Lung microvascular endothelial cell (primary cell): ENCODE results near the gene EIF1AD. TPM values are rescaled to one million over a fixed set of nuclear protein-coding genes. Genes with fewer than 3 reads are reported as not detected.

Experiments used
- DNase-seq, 2 donors: peaks; one replicate each; pipeline versions ENCODE4 v3.0.0 to v3.0.0-alpha.2; 2010; ENCODE audit warnings: low read depth in 2 of 2
- total RNA-seq: library from RNA; depleted of rRNA; stranded (reverse); fragments of >200 nt; gene quantifications from 2 replicates; pipeline ENCODE4 v1.2.1, GENCODE V29; 2014

Gene EIF1AD
- total RNA-seq, 1 donor from 2014 or later, result 21.8 TPM

DNA sequence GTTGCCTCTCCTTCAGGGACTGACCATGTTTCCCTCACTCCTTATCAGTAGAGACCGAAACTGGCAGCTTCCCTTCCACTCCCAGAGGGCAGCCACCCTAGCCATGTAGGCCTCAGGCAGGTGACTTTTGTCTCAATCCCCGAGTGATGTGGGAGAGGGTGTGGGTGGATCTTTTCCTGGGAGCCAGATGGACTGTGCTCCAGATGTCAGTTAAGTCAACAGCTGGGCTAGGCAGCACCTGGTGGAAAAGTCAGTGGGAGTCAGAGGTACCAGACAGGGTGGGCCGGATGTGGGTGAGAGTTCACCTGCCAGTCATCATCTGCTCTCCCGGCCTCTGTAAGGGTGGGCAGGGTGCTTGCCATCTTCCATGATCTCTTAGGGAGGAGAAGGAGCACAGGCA, 2.2 kb upstream of the EIF1AD start:
- DNase-seq, result no peak

GRCh38 chr11:66003291-66003690, 1.3 kb upstream of the EIF1AD start:
- no peak for DNase-seq

GRCh38 chr11:66002648-66003225, 780 bp upstream of the EIF1AD start:
- peak in 1 of 2 donors; percentile 65 for DNase-seq

DNA sequence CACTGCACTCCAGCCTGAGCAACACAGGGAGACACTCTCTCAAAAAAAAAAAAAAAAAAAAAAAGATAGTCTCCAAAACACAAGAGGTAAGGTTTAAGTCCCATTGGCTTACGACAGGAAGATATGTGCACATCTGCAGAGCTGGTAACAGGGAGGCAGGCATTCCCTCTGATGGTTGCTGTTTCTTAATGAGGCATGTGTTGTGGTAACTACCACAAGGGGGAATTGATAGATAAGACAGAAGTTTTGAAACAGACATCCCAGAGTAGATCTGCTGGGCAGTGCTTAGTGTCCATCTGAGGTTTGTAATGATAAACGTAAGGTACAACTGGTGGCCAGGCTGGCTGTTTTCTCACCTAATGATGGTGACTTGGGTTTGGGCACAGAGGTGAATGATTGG, 4.7 kb downstream of the EIF1AD start:
- no peak for DNase-seq

- DNase-seq, result no peak
These were observed 9.9 kb downstream of the EIF1AD start for GRCh38 chr11:65992056-65992455.

DNA sequence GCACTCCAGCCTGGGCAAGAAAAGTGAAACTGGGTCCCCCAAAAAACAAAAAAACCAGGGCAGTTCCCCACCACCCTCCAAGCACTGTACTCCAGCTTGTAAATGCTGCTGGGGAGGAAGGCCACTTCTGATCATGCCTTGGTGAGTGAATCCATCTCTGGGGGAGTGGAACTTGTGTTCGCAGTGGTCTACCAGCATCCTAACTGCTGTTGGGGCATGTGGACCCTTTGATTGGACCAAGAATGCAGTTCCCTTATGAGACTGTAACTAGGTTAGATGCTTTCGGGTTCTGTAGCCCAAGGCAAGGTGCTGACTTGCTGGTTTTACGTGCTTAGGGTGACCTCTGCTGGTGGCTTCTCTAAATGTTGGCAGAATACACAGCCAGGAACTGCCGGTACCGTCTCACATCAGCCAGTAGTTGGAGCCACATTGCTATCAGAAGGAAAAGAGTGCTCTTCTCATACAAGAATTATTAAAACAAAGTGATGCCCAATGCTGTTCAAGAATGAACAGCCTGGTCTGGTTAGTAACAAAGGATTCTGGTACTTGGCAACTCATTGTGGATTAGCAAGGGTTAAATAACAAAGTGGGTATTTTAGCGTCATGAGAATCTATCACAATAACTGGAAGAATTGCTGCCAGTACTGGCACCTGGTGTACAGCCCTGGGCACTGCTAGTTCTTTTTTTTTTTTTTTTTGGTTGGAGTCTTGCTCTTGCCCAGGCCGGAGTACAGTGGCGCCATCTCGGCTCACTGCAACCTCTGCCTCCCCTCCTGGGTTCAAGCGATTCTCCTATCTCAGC, 13.0 kb downstream of the EIF1AD start:
- peak; percentile 96 to 97 for DNase-seq

GRCh38 chr11:65987336-65987735, 14.6 kb downstream of the EIF1AD start:
- no peak for DNase-seq

DNA sequence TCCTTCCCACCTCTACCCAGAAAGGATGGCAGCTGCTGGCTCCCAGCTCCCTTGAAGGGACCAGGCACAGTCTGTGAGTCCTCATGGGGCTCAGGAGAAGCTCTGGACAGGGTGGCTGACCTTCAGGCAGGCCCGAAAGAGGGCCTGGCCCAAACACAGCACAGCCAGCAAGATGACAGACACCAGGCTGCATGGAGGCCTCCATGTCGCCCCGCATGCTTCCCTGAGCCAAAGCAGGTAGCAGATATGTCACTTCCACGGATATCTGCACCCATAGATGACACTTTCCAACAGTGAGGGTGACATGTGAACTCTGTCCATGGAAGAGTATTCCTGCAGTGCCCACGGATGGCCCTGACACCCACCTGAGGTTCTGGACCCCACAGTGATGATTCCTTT, 18.4 kb downstream of the EIF1AD start:
- DNase-seq, result no peak

- no peak for DNase-seq
These were observed 19.0 kb downstream of the EIF1AD start for GRCh38 chr11:65982824-65983588.

GRCh38 chr11:65981972-65982823, 19.8 kb downstream of the EIF1AD start:
- DNase-seq, result no peak

DNA sequence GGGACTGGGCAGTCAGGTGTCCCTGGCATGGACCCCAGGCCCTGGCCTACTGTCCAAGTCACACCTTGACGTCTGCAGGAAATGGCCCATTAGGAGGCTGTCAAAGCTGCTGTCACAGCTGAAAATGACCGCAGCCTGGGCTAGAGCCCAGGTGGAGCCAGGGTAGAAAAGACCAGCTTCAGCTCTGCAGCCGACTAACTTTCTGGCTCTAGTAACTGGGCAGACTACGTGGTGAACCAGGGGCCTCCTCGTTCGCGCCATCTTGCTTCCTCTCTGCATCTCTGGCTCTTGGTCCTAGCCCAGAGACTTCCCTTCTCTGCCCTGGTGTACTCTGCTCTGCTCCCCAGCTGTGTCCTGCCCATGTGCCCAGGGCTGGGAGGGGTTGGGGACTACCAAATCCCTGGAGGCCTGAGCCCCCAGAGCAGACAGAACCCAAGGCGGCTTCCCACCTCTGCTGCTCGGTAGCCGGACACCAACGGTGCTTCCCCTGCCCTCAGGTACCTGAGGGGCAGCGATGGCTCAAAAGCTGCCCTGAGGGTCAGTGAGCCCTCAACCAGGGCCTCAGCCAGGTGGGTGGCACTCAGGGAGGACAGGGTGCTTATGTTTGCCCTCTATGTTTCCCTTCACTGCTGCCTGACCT, 20.7 kb downstream of the EIF1AD start:
- DNase-seq, result no peak

GRCh38 chr11:65979261-65979759, 22.6 kb downstream of the EIF1AD start:
- DNase-seq, result no peak

- no peak for DNase-seq
These were observed 23.3 kb downstream of the EIF1AD start for GRCh38 chr11:65978391-65979238.

GRCh38 chr11:65977621-65978390, 24.2 kb downstream of the EIF1AD start:
- DNase-seq, result no peak

GRCh38 chr11:65976216-65977176, 25.5 kb downstream of the EIF1AD start:
- DNase-seq, result no peak

GRCh38 chr11:65975771-65976170, 26.2 kb downstream of the EIF1AD start:
- DNase-seq, result no peak

DNA sequence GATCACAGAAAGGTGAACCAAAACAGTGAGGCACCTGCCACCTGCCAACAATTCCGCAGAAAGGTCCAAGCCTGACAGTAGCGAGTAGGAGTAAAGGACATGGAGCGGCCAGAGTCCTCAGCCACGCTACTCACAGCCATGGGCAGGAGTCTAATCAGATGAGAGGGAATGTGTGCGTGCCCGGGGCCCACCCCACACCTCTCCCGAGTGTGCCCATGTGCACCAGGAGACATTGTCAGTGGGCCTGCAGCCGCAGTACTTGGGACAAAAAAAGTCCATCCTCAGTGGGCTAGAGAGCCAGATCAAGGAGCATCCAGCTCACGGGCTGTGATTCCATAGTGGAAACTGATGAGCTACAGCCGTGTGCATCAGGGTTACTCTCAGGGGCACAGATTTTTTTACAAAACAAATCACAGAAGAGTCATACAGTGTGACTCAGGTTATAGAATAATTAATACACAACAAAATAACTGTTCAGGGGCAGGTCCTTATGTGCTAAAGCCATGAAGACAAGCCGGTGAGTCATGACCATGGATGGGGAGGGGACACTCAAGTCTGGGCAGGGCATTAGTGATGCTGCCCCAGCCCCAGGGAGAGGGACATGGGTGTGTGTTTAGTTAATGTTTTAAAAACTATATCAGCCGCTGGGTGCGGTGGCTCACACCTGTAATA, 28.4 kb downstream of the EIF1AD start:
- DNase-seq, result peak in 1 of 2 donors; percentile 24
